Measurements from ENCODE around the gene PGM5.
"Not testable (repeated sequence)": the region's sequence is repeated elsewhere in the genome, so short reads cannot be mapped to it uniquely, and the experiment has no call there.

The PGM5 gene

DNA sequence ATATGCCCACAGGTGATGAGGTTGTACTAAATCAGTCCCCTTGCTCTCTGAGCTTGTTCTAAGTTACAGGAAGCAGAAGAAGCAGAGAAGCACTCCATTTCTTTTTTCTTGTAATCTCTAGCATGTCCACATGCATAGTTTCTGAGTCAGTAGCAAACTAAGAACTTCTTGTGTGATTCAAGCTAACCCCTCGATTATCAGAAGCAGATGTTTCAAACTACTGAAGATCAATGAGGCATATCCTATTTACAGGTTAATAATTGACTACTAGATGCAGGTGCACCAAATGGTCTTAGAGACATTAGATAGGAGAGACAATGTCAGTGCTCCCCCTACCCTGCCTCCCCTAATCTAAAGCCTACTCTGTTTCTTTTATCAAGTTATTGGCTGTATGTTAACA is 21.3 kb downstream of the PGM5 start:
- DNase-seq (ENCODE audit: low read depth in 3 of 3), result not testable (repeated sequence)

GRCh38 chr9:68383894-68384293 is 27.5 kb downstream of the PGM5 start:
- DNase-seq (ENCODE audit: low read depth in 3 of 3), result not testable (repeated sequence)

DNA sequence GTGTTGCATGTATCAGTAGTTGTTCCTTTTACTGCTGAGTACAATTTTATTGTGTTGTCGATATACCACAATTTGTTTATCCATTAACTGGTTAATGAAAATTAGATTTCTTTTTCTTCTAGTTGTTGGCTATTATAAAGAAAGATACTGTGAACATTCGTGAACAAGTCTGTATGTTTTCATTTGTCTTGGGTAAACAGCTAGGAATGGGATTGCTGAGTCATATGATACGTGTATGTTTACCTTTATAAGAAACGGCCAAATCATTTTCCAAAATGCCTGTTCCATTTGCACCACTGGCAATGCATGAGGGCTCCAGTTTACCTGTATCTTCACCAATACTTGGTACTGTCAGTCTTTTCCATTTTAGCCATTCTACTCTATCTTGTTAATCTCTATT is 33.1 kb downstream of the PGM5 start:
- DNase-seq (ENCODE audit: low read depth in 3 of 3), result not testable (repeated sequence)

DNA sequence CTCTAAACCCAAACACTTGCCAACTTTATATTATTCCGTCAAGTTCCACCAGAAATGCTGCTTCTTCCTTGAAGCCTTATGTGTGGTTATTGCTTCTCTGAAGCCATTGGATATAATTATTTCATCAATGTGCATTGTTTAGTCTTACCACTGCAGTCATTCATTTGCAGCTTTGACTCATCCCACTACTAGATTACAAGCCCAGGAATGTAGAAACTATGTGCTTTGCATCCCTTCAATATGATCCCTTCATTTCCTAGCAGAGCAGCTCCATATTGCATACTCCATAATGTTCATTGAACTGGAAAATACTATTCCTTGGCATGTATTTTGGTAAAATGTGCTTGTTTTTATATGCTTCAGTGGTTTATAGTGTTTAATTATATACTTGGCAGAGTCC is 34.3 kb downstream of the PGM5 start:
- not testable (repeated sequence) for DNase-seq (ENCODE audit: low read depth in 3 of 3)

DNA sequence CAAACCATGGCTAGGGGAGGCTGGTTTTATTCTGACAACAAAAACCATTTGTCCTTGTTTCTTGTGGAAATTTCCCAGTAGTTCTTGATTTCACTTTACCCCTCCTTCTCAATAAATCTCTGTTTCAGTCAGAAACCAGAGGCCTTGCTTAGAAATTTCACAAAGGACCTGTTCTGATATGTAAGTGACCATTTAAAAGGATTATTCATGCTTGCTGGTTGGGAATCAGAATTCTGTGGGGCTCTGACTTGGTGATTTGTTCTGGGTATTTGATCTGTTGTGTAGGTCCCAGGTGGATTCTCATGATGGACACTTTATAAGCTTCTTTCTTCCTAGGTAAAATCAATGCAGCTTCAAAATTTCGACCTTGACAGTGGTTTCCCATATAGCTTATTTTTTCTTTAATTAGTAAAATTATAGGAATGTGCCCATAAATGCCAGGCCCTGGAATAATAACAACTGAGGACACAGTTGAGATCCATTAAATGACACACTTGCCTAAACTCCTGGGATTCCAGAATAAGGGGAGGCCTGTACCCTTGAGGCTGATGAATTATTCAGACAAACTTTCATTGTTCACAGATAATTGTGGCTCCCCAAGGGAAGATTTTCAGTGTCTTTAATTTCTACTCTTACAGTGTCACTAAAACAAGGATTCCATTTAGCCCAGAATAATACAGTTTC is 40.1 kb downstream of the PGM5 start:
- not testable (repeated sequence) for DNase-seq (ENCODE audit: low read depth in 3 of 3)

DNA sequence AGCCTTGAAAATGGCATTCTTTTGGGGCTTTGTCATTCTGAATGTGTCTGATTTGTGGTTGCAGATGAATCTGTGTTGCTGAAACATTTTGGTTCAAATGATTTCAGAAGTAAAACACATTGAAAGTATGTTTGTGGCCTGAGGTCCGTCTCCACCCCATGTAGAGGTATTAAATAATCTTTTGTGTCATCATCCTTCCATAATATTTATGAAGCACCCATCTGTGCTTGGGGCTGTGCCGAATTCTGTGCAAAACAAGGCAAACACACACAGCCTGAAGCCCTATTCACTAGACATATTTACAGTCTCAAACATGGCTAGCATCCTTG is 40.6 kb downstream of the PGM5 start:
- DNase-seq (ENCODE audit: low read depth in 3 of 3), result not testable (repeated sequence)

- DNase-seq (ENCODE audit: low read depth in 3 of 3), result not testable (repeated sequence)
Observed at GRCh38 chr9:68397796-68398195, 41.4 kb downstream of the PGM5 start.

- not testable (repeated sequence) for DNase-seq (ENCODE audit: low read depth in 3 of 3)
Observed at GRCh38 chr9:68398324-68398723, 41.9 kb downstream of the PGM5 start.

- DNase-seq (ENCODE audit: low read depth in 3 of 3), result not testable (repeated sequence)
Observed at GRCh38 chr9:68404421-68405185, 48.2 kb downstream of the PGM5 start.

DNA sequence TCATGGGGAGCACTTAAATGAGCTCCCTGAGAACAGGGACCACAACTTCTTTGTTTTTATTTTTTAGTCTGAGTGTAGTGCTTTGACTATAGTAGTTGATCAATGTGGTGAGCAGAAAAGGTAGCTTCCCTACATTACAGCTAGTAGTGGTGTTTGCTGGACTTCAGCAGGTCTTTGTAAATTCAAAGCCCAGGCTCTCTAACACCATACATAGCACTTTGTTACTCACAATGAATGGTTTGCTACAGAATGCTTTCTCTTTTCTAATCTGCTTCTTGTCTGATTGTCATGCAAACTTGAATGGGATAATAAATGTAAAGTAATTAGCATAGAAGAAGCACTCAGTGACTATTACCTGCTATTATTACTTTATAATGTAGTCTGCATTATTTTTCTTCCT is 55.5 kb downstream of the PGM5 start:
- not testable (repeated sequence) for DNase-seq (ENCODE audit: low read depth in 3 of 3)

DNA sequence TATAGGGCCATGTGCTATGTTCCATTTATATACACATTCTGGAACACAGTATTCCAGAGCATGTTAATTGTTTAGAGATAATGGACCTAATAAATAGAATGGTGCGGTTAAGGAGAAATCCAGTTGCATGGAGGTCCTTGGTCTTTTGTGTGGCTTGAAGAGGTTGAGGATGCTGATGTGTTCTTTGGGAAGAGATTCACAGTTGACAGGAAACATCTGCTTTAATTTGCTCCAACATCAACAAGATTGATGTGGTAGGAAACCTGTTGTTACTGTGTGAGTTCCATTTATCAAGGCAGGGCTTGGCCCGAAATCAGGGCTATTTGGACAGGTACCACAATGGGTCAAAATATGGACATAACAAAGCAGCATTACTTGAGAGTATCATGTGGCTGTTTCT is 56.3 kb downstream of the PGM5 start:
- not testable (repeated sequence) for DNase-seq (ENCODE audit: low read depth in 3 of 3)

- not testable (repeated sequence) for DNase-seq (ENCODE audit: low read depth in 3 of 3)
Observed at GRCh38 chr9:68415065-68415464, 58.7 kb downstream of the PGM5 start.

- no peak for DNase-seq (ENCODE audit: low read depth in 3 of 3)
Observed at GRCh38 chr9:68416936-68417564, 60.6 kb downstream of the PGM5 start.

- DNase-seq (ENCODE audit: low read depth in 3 of 3), result no peak
Observed at GRCh38 chr9:68417762-68418161, 61.4 kb downstream of the PGM5 start.

- DNase-seq (ENCODE audit: low read depth in 3 of 3), result no peak
Observed at GRCh38 chr9:68418259-68418845, 61.9 kb downstream of the PGM5 start.

GRCh38 chr9:68419901-68420300 is 63.5 kb downstream of the PGM5 start:
- no peak for DNase-seq (ENCODE audit: low read depth in 3 of 3)

DNA sequence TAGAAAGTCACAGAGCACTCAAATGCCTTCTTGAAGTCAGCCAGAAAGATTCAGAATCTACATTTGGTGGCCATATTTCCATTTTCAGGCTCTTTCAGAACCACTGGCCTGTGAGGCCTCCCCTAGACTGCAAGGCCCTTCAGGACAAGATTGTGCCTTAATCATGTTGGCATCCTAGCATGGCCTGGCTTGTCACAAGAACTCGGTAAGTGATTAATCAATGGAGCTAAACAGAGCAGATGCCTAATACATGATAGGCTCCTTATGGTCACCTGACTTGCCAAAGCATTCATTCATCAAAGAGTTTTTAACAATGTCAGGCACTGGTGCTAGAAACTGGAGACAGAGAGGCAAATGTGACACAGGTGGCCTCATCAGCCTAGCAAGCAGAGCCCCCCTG is 70.3 kb downstream of the PGM5 start:
- no peak for DNase-seq (ENCODE audit: low read depth in 3 of 3)

- no peak for DNase-seq (ENCODE audit: low read depth in 3 of 3)
Observed at GRCh38 chr9:68427216-68427977, 71.0 kb downstream of the PGM5 start.

- DNase-seq (ENCODE audit: low read depth in 3 of 3), result no peak
Observed at GRCh38 chr9:68428481-68428880, 72.1 kb downstream of the PGM5 start.

DNA sequence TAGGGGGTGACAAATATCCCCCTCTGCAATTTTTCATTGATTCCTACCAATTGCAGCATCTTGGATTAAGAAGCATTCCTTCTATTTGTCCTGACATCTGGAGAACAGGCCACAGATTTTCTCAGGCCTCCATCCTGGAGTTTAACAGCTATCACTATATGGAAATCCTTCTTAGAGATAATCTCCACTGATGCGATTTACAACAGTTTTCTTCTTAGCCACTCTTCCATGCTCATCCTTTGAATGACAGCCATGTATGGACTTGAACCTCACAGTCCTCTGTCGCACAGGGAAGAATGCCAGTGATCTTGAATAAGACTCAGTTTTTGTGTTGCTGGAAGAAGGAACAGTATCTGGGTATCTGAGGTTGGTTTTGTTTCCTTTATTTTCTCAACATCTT is 73.2 kb downstream of the PGM5 start:
- DNase-seq (ENCODE audit: low read depth in 3 of 3), result no peak

GRCh38 chr9:68431307-68431706 is 74.9 kb downstream of the PGM5 start:
- DNase-seq (ENCODE audit: low read depth in 3 of 3), result no peak
